ENCODE data around the gene TPM3.

GRCh38 chr1:154186852-154187501, 4.9 kb downstream of the TPM3 start:
- TF ChIP-seq CTCF (IDR thresholded peaks at IDR 0.05) (no peak), POLR2A (IDR thresholded peaks at IDR 0.05) (no peak)

Measured in adrenal gland (tissue), 5 donors.